ENCODE results near the gene MTMR3.

- TF ChIP-seq, protein P1, sequence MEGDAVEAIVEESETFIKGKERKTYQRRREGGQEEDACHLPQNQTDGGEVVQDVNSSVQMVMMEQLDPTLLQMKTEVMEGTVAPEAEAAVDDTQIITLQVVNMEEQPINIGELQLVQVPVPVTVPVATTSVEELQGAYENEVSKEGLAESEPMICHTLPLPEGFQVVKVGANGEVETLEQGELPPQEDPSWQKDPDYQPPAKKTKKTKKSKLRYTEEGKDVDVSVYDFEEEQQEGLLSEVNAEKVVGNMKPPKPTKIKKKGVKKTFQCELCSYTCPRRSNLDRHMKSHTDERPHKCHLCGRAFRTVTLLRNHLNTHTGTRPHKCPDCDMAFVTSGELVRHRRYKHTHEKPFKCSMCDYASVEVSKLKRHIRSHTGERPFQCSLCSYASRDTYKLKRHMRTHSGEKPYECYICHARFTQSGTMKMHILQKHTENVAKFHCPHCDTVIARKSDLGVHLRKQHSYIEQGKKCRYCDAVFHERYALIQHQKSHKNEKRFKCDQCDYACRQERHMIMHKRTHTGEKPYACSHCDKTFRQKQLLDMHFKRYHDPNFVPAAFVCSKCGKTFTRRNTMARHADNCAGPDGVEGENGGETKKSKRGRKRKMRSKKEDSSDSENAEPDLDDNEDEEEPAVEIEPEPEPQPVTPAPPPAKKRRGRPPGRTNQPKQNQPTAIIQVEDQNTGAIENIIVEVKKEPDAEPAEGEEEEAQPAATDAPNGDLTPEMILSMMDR (conservative IDR thresholded peaks at IDR 0.05; ENCODE audit: low read length) = no peak
- no peak for TF ChIP-seq EZH2phosphoT487 (IDR thresholded peaks at IDR 0.05; ENCODE audit: borderline replicate concordance, low read depth, low read length)
These were observed 109.6 kb downstream of the MTMR3 start for GRCh38 chr22:29992341-29993275.

Measured in OCI-LY7 (cell line).